GM19463 (cell line): ENCODE data around the gene PDE2A.

Experiments
- ATAC-seq: cut with Tn5 transposase; IDR thresholded peaks from one replicate; pipeline ENCODE4 v1.9.1; 2021; ENCODE audit warnings: mild to moderate bottlenecking, moderate library complexity; ENCODE audit not compliant: unreplicated experiment

Gene PDE2A

DNA sequence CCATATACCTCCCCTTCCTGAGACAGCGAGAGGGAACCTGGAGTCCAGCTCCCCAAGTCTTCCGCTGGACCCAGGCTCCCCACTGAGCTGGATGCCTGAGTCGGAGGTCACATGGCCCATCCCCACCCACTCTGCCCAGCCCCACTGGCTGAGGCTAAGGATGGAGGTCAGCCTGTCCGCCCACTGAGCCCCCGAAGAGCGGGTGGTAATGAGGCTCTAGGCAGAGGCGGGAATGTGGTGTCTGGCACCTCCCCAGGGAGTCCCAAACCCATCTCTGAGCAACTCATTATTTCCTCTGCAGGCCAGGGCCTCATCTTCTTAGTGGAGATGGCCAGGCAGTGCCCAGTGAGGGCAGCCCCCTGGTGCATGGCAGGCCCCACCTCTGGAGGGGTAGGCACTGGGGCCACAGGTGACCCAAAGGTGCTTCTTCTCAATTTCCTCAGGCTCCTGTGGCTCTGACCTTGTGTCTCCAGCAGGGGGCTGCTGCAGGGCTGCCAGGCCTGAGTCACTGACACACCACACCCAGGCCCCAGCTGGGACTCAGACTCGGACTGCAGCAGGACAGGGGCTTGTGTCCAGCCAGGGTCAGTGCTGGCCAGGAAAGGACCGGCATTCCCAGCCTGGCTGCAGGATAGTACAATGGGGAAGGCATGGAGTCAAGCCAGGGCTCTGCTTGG lies 10.2 kb upstream of the PDE2A start:
- peak; percentile 62 for ATAC-seq

DNA sequence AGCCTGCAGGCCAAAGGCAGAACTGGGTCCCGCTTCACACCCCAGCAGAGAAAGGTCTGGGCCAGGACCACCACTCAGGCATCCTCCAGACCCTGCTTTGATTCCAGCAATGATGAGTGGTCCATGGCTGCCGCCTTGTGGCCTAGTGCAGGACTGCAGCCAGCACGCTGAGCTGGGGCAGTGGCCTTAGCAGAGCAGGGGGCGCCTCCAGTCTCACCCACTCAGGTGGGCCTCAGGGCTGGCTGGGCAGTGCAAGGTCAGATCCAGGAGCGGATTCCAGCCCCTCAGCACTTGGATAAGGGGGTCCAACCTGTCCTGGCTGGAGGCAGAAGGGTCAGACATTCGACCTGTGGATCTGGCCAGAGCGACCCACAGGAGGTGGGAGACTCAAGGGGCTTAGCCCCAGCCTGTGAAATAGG lies 9.6 kb upstream of the PDE2A start:
- ATAC-seq, result no peak

DNA sequence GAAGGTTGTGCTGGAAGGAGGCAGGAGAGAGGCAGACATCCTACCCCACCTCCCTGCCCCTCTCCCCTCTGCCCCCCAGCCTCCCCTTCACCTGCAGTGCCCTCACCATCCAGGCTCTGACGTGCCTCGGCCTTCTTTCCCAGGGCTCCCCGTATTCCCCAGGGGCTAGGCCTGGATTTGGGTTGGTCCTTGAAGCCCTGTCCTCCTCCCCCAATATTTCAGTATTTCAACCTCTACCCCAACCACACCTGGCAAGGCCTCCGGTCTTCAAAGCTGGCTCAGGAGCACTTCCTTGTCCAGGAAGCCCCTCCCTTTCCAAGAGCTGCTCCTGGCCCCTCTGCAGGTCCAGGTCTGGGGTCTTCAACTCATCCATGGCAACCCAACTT lies 8.6 kb upstream of the PDE2A start:
- ATAC-seq, result no peak

DNA sequence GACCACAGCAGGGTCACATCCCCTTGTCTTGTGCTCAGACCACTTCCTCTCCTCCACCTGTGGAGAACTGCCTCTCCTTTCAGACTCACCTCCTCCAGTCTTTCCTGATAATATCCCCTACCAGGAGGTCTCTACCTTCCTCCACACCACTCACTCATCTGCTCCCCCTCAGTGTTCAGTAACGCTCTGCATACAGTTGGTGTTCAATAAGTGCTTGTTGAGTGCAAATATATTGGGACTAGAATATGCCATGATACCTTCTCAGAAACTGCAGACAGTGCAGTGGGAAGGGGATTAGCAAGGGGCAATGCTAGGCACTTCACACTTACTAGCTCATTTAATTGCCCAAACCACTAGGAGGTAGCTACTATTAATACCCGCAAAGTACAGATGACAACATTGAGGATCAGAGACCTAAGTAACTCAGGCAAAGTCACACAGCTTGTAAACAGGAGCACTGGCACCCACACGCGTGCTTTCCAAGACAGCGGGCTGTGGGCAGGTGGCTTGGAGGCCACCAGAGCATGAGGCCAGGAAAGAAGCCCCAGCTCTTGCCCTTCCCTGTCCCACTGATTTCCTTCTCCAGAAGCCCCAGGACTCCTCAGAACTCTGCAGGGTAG lies 8.1 kb upstream of the PDE2A start:
- no peak for ATAC-seq

DNA sequence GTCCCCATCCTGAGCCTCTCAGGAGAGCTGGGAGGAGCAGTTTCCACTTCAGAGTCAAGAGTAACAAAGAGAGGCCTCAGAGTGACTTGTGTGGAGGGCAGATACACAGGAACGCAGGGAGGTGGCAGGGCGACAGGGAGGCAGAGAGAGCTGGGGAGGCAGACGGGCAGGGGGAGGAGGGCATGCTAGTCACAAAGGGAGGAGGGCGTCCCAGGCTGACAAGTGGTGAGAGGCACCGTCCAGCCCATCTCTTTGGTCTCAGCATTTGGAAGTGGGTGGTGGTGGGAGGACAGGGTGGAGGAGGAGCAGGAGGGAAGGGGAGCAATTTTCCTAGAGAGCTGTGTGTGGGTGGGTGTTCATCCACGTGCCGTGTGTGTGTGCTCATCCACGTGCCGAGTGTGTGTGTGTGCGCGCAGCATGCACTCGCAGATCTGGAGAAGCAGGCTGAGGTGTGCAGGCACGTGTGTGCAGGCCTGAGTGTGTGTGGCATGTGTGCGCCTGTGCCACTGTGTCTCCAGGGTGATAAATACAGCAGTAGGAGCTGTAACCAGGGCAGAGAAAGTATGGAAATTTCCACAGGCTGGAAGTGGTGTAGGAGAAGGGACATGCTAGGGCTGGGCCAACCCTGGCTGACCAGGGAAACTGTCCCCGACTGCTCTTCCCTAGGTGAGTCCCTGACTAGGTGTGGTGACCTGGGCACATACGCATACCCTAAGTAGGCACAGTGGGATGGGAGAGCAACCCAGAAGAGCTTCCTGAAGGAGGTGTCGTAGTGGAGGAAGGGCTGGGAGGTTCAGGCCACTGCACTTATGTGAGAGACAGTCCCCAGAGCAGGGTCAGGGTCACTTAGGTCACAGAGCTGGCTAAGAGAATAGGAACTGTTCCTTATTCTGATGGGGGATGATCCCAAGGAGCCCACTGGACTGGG lies 7.3 kb upstream of the PDE2A start:
- no peak for ATAC-seq

DNA sequence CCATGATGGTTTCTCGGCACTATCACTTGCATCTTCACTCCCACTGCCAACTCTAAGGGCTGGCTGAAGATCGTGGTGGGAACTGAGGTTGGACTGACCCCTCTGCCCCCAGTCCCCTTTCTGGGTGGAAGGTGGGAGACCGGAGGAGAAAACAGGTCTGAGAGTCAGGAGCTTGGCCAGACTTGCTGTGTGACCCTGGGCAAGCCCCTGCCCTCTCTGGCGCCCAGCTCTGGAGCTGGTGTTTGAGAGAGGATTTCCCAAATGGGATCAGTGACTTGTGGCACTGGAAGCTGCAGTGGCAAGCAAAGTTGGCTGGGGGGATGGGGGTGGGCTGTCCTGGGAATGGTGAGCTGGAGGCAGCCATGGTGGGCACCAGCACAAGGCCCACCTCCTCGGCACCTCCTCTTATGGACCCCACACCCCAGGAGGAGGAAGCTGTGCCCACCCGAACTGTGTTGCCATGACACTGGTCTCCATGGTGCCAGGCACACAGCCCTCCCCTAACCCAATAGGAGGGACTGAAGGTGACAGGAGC lies 6.5 kb upstream of the PDE2A start:
- ATAC-seq, result no peak

DNA sequence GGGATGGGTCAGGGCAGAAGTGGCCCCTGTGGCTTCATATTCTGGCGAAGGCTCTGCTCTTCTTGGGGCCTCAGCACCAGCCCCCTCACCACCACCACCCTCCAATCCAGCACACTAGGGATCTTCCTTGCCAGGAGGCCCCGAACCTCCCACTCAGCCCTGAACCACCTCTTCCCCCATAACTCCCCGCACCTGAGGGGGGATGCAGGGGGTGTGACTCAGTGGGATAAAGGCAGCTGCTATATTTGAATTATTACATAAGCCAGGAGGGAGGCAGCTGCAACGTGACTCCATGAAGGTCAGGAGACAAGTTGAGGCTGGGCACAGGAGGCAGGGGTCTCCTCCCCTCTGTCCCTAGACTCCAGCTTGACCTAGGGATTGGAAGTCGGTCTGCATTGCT lies 5.6 kb upstream of the PDE2A start:
- ATAC-seq, result no peak

DNA sequence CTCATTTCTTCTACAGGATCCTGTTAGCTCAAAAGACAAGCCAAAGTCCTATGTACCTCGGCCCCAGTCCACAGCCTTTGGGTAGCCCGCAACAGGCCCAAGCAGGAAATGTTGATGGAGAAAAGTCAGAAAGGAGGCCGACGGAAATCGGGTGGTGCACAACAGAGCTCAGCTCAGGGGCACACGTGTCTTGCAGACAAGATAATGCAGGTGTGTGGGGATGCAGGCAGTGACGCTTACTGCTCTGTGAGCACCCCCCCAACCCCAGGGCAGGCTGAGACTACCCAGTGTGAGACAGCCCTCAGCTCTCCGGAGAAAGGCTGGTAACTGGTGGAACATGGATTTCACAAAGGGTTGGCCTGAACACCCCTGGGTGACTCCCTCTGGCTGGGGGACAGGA lies 4.3 kb upstream of the PDE2A start:
- ATAC-seq, result no peak

DNA sequence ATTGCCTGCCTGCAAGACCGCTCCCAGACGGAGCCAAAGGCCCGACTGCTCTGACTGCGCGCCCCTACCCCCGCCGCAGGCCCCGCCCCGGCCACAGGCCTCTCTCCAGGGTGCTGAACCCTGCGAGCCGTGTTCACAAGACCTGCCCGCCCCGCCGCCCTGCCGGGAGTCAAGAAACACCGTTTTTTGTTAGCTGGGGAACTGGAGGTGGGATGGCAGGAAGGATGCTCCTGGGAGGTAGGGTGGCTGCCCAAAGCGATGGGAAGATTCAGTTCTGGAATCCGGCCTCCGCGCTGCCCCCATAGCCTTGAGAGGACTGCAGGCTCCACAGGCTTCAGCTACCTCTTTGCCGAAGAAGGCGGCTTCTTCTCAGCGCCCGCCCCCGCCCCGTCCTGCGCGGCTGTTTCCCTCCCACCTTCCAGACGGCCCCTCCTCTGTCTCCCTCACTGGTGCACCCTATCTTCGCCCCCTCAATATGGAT lies 2.7 kb upstream of the PDE2A start:
- no peak for ATAC-seq

DNA sequence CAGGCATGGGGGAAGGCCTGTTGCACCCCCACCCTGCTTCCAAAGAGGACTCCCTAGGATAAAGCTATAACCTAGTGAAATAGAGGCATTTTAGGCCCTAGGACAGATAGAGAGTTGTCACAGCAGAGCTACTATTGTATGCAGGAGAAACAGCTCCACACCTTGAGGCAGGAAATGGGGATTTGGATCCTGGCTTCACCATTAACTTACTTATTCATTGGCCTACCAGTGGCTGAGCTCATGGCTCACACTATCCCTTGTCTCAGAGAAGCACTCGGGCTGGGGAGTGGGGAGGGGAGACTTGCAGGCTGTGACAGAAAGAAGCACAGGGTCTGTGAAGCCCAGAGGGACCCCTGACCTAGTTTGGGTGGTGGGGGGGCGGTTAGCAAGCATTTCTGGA lies 999 bp upstream of the PDE2A start:
- ATAC-seq, result no peak

DNA sequence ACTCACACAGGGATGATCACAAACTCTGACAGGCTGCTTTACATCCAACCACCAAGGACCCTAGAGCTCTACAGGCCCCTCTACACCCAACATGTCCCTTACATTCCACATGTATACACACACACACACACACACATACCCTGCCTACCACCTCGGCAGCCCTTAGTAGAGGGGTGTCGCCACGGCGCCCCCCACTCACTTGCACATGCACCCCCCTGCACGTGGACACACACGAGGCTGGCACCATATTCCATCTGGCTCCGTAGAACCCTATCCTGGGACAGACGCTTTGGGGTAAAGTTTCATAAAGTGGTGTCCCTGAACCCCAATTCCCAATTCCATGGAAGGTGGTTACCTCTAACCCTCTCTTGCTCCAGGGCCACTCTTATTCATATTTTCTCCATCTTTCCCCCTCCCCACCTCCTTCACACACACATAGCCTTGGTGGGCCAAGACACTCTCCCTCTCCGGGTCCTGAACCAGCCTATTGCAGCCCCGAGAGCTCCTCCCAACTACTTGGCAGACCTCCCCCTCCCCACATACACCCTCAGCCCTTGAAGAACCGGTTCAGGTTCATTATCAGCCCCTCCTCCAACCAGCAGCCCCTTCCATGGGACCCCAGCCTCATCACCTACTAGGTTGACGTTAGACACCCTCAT lies 809 bp downstream of the PDE2A start:
- no peak for ATAC-seq

DNA sequence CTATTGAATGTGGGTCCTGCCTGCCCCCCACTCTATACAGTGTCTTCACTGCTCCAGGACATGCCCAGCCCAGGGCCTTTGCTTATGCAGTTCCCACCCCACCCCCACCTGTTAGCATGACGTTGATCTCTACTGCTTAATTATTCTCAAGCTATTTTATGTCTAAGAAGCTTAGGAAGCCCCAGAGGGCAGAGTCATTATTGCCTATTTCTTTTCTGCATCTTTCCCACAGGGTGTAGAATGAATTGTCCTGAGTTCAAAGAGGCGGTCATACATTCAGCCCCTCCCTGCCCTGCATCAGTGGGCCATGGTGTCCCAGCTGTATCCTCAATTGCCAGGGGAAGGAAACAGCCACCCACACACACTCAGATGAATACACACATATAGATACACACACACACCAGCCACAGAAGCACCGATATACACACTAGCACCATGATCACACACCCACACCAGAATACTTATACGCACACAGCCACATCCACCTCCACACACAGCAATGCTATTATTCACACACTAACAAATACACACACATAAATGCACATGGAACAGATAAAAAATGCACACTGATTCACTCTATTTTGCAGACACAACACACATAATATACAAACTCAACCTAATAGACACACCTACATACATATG lies 1.5 kb downstream of the PDE2A start:
- no peak for ATAC-seq

DNA sequence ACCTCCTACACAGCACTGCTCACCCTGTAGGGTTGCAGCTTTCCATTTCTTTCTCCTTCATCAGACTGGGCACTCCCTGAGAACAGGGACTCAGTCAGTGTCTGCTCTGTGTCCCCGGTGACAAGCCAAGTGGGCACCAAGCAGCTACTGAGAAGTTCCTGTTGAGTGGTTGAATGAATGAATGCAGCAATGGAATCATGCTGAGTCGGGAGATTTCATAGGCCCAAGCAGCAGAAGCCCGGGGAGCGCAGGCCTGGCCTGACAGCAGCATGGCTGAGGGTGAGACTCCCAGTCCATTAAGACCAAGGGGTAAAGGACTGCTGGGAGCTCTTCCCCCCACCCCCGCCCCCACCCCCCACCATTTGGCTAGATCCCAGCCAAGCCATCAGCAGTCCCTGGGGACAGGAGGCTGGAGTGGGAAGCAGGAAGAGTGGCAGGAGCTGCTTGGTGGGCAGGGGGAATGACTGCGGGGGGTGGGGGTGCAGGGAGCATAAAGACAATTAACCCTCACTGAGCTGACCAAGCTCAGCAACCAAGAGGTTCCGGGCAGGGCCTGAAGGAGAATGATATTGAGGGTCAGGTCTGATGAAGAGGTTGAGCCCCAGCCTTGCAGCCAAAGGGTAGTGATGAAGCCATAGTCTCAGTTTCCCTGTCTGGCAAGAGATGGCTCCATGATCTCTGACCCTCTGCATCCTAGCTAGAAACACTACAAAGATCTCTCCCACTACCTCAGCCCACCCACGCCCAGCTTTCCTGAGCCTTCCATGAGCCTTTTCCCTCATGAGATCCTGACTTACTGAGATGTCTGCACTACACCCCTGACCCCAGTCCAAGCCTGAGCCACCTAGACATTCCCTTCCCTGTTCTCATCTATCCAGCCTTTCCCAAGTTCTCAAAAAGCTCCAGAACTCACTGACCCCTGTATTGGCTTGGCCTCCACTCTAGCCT lies 2.8 kb downstream of the PDE2A start:
- ATAC-seq, result no peak

DNA sequence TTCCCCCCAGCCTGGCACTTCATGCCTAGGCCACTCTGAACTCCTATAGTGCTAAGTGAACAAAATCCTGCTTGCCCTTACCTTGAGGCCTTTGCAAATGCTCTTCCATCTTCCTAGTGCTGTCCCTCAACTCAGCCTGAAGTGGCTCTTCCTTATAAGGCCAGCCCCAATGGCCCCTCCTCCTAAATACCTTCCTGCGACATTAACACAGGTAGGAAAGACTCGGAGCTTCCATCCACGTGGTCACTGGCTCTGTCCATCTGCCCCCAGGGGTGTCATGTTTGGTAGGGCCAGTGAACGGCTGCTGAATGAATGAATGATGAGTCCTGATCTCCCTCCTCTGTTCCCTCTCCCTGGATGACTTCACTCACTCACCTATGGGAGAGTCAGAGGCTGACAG lies 4.2 kb downstream of the PDE2A start:
- no peak for ATAC-seq

DNA sequence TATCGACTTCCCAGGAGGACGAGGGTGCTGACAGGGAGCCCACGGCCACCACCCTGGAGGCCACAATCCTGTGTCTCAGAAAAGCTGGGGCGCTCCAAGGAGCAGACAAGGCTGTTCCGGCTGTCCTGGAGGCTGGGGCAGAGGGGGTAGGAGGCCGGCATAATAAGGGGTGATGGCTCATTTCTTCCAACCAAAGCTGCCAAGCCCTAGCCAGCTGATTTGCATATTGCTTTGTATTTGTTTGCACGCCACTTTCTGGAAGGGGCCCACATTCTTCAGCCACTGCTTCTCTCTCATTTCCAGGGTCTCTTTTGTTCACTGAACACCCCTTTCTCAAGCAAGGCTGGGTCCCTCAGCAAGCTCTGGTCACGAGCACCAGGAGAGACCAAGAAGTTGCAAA lies 4.7 kb downstream of the PDE2A start:
- ATAC-seq, result no peak

DNA sequence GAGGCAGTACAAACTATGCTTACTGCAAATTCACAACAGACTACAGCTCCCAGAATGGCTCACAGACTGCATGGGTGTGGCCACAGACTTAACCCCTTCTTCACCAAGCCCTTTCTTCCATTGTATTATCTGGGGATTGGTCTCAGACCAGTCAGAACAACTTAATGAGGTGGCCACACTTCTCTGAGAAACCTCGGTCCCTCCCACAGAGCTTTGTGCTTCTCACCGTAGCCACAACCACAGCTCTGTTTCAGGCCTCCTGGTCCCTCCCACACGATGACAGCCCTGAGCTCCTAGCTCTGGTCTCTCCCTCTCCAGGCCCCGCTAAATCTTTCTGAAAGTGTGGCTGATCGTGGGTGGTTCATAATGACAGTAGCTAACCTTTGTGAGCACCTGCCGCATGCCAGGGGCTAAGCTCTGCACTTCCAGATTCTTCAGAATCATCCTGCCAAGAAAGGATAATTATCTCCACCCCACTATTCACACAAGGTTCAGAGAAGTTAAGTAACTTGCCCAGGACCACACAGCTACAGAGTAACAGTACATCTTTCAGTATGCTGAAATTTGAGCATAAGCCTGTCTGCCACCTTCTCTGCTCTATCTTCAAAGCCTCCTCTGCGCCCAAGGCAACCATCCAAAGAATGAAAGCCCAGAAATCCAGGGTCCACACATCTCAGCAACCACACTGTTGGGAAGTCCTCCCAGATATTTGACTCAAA lies 5.4 kb downstream of the PDE2A start:
- peak; percentile 93 for ATAC-seq

DNA sequence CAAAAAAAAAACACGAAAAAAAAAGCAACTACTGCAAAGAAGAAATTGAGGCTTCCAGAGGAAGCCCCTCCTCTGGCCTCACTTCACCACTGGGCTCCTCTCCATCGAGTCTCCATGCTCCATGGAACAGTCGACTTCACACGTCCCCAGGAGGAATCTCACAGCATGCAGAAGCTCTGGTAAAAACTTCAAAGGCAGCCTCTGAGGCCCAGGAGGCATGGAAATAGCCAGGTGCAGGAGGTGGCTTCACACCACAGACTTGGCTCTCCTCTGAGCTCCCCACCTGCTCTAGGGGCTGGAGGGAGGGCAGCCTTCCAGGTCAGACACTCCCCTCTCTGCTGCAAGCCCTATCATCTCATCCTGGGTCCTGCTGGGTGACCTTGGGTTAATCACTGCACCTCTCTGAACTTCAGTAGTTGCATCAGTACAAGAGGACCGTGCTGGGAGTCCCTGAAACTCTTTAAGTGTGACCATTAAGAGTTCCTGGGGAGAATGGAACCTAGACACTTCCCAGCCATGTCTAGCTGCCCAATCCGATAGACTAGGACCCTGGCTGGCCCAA lies 8.2 kb downstream of the PDE2A start:
- ATAC-seq, result no peak

DNA sequence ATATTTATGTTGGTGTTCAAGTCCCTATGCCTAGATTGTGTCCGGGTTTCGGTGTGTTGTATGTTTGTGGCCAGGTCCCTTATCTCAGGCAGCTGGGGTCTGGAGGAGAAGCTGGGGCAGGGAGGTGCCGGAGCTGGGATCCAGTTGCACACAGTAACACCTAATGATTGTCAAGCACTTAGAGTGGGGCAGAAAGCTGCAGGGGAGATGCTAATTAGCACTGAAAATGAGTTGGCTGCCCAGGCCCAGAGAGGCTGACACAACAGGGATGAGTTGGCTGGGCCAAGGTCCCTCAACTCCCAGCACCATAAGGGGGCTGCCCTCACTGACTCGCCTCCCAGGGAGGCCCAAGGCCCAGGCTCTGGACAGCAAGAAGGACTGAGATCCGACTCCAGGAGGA lies 12.2 kb downstream of the PDE2A start:
- ATAC-seq, result no peak
